Measurements from ENCODE around the gene CLCN1.

CLCN1 gene

GRCh38 chr7:143358626-143359025 is 42.7 kb downstream of the CLCN1 start:
- H3K4me1 ChIP-seq (ENCODE audit: control insufficient read depth in 1 of 2, insufficient read depth in 2 of 2, low read length in 2 of 2), result peaks cover 0 to 5% of the 10 kb centered on the region in 2 experiments
- H3K4me2 ChIP-seq (ENCODE audit: low read length), result no peak overlapping the region
- H3K9ac ChIP-seq (ENCODE audit: low read length), result no peak overlapping the region
- H2AFZ ChIP-seq (ENCODE audit: insufficient read depth, low read length, poor library complexity), result no peak overlapping the region
- H3K79me2 ChIP-seq (ENCODE audit: control insufficient read depth, insufficient read depth, low read length, poor library complexity), result no peaks in the 10 kb centered on the region
- no peaks in the 10 kb centered on the region for H3K79me1 ChIP-seq (ENCODE audit: low read length)
- H3K27me3 ChIP-seq (ENCODE audit: insufficient read depth, low read length), result peaks cover 38% of the 10 kb centered on the region
- no peak overlapping the region for H4K91ac ChIP-seq (ENCODE audit: low read depth, low read length)
- H4K8ac ChIP-seq (ENCODE audit: low read depth, low read length), result no peak overlapping the region
- H2AK5ac ChIP-seq (ENCODE audit: low read length), result no peak overlapping the region
- no peak overlapping the region for H3K27ac ChIP-seq (ENCODE audit: low read depth, low read length)
- no peak overlapping the region for H4K12ac ChIP-seq (ENCODE audit: low read depth, low read length)
- H2BK120ac ChIP-seq (ENCODE audit: insufficient read depth, low read length, poor library complexity), result no peak overlapping the region
- peaks cover 2% of the 10 kb centered on the region for H3K9me3 ChIP-seq (ENCODE audit: insufficient read depth, low read depth, low read length)
- WGBS (ENCODE audit: extremely low coverage, insufficient coverage, insufficient read length), result no CpG with 5 or more reads among the region's 12 CpGs
- no peak overlapping the region for H2BK5ac ChIP-seq (ENCODE audit: low read depth, low read length, poor library complexity)
- no peak overlapping the region for H3K23ac ChIP-seq (ENCODE audit: low read length)
- no peak for DNase-seq
- no peak overlapping the region for H2BK12ac ChIP-seq (ENCODE audit: low read length)
- H3K36me3 ChIP-seq (ENCODE audit: control insufficient read depth in 1 of 2, insufficient read depth in 2 of 2, low read length in 2 of 2), result no peaks in the 10 kb centered on the region
- no peak overlapping the region for H3K4me3 ChIP-seq (ENCODE audit: low read depth, low read length)
- H3K4ac ChIP-seq (ENCODE audit: low read depth, low read length), result no peak overlapping the region
- no peak overlapping the region for H3K18ac ChIP-seq (ENCODE audit: low read length)
- no peak overlapping the region for H3K14ac ChIP-seq (ENCODE audit: low read length)

- H3K4me2 ChIP-seq (ENCODE audit: low read length), result no peak overlapping the region
- no peak overlapping the region for H2BK5ac ChIP-seq (ENCODE audit: low read depth, low read length, poor library complexity)
- H2AFZ ChIP-seq (ENCODE audit: insufficient read depth, low read length, poor library complexity), result no peak overlapping the region
- no peak overlapping the region for H2BK120ac ChIP-seq (ENCODE audit: insufficient read depth, low read length, poor library complexity)
- H4K12ac ChIP-seq (ENCODE audit: low read depth, low read length), result no peak overlapping the region
- H3K27me3 ChIP-seq (ENCODE audit: insufficient read depth, low read length), result peaks cover 46% of the 10 kb centered on the region
- H3K14ac ChIP-seq (ENCODE audit: low read length), result no peak overlapping the region
- no peak overlapping the region for H3K23ac ChIP-seq (ENCODE audit: low read length)
- DNase-seq, result no peak
- H3K27ac ChIP-seq (ENCODE audit: low read depth, low read length), result no peak overlapping the region
- no peak overlapping the region for H2BK12ac ChIP-seq (ENCODE audit: low read length)
- H3K4me3 ChIP-seq (ENCODE audit: low read depth, low read length), result no peak overlapping the region
- H3K36me3 ChIP-seq (ENCODE audit: control insufficient read depth in 1 of 2, insufficient read depth in 2 of 2, low read length in 2 of 2), result no peaks in the 10 kb centered on the region
- no peak overlapping the region for H3K9ac ChIP-seq (ENCODE audit: low read length)
- H4K91ac ChIP-seq (ENCODE audit: low read depth, low read length), result no peak overlapping the region
- peaks cover 2% of the 10 kb centered on the region for H3K9me3 ChIP-seq (ENCODE audit: insufficient read depth, low read depth, low read length)
- H3K4me1 ChIP-seq (ENCODE audit: control insufficient read depth in 1 of 2, insufficient read depth in 2 of 2, low read length in 2 of 2), result peaks cover 0 to 5% of the 10 kb centered on the region in 2 experiments
- WGBS (ENCODE audit: extremely low coverage, insufficient coverage, insufficient read length), result no CpG with 5 or more reads among the region's 11 CpGs
- H3K4ac ChIP-seq (ENCODE audit: low read depth, low read length), result no peak overlapping the region
- H3K79me2 ChIP-seq (ENCODE audit: control insufficient read depth, insufficient read depth, low read length, poor library complexity), result no peaks in the 10 kb centered on the region
- no peaks in the 10 kb centered on the region for H3K79me1 ChIP-seq (ENCODE audit: low read length)
- no peak overlapping the region for H4K8ac ChIP-seq (ENCODE audit: low read depth, low read length)
- H2AK5ac ChIP-seq (ENCODE audit: low read length), result no peak overlapping the region
- H3K18ac ChIP-seq (ENCODE audit: low read length), result no peak overlapping the region
These were observed 44.0 kb downstream of the CLCN1 start for GRCh38 chr7:143359771-143360353.

GRCh38 chr7:143360788-143361551 is 45.1 kb downstream of the CLCN1 start:
- Histone ChIP-seq H2AK5ac (ENCODE audit: low read length) (no peak overlapping the region), H2BK12ac (ENCODE audit: low read length) (no peak overlapping the region), H3K9me3 (ENCODE audit: insufficient read depth, low read depth, low read length) (peaks cover 2% of the 10 kb centered on the region), H4K12ac (ENCODE audit: low read depth, low read length) (no peak overlapping the region), H3K36me3 (ENCODE audit: control insufficient read depth in 1 of 2, insufficient read depth in 2 of 2, low read length in 2 of 2) (no peaks in the 10 kb centered on the region), H3K79me2 (ENCODE audit: control insufficient read depth, insufficient read depth, low read length, poor library complexity) (no peaks in the 10 kb centered on the region), H4K91ac (ENCODE audit: low read depth, low read length) (no peak overlapping the region), H3K27ac (ENCODE audit: low read depth, low read length) (no peak overlapping the region), H2BK120ac (ENCODE audit: insufficient read depth, low read length, poor library complexity) (no peak overlapping the region), H4K8ac (ENCODE audit: low read depth, low read length) (no peak overlapping the region), H3K9ac (ENCODE audit: low read length) (no peak overlapping the region), H3K79me1 (ENCODE audit: low read length) (no peaks in the 10 kb centered on the region), H3K4me1 (ENCODE audit: control insufficient read depth in 1 of 2, insufficient read depth in 2 of 2, low read length in 2 of 2) (peaks cover 0 to 5% of the 10 kb centered on the region in 2 experiments), H3K4ac (ENCODE audit: low read depth, low read length) (no peak overlapping the region), H3K4me3 (ENCODE audit: low read depth, low read length) (no peak overlapping the region), H3K27me3 (ENCODE audit: insufficient read depth, low read length) (peaks cover 46% of the 10 kb centered on the region), H2AFZ (ENCODE audit: insufficient read depth, low read length, poor library complexity) (no peak overlapping the region), H3K4me2 (ENCODE audit: low read length) (no peak overlapping the region), H3K18ac (ENCODE audit: low read length) (no peak overlapping the region), H3K23ac (ENCODE audit: low read length) (no peak overlapping the region), H2BK5ac (ENCODE audit: low read depth, low read length, poor library complexity) (no peak overlapping the region), H3K14ac (ENCODE audit: low read length) (no peak overlapping the region)
- WGBS (ENCODE audit: extremely low coverage, insufficient coverage, insufficient read length), result no CpG with 5 or more reads among the region's 19 CpGs
- DNase-seq, result no peak

GRCh38 chr7:143361552-143362130 is 45.7 kb downstream of the CLCN1 start:
- Histone ChIP-seq H3K79me2 (ENCODE audit: control insufficient read depth, insufficient read depth, low read length, poor library complexity) (no peaks in the 10 kb centered on the region), H2BK120ac (ENCODE audit: insufficient read depth, low read length, poor library complexity) (no peak overlapping the region), H3K27ac (ENCODE audit: low read depth, low read length) (no peak overlapping the region), H4K91ac (ENCODE audit: low read depth, low read length) (no peak overlapping the region), H3K23ac (ENCODE audit: low read length) (no peak overlapping the region), H3K18ac (ENCODE audit: low read length) (no peak overlapping the region), H3K4me1 (ENCODE audit: control insufficient read depth in 1 of 2, insufficient read depth in 2 of 2, low read length in 2 of 2) (peaks cover 0 to 5% of the 10 kb centered on the region in 2 experiments), H4K12ac (ENCODE audit: low read depth, low read length) (no peak overlapping the region), H3K79me1 (ENCODE audit: low read length) (no peaks in the 10 kb centered on the region), H3K36me3 (ENCODE audit: control insufficient read depth in 1 of 2, insufficient read depth in 2 of 2, low read length in 2 of 2) (no peaks in the 10 kb centered on the region), H2BK5ac (ENCODE audit: low read depth, low read length, poor library complexity) (no peak overlapping the region), H4K8ac (ENCODE audit: low read depth, low read length) (no peak overlapping the region), H2BK12ac (ENCODE audit: low read length) (no peak overlapping the region), H3K4me2 (ENCODE audit: low read length) (peak overlapping the region; percentile 54), H2AK5ac (ENCODE audit: low read length) (no peak overlapping the region), H3K27me3 (ENCODE audit: insufficient read depth, low read length) (peaks cover 46% of the 10 kb centered on the region), H3K4ac (ENCODE audit: low read depth, low read length) (no peak overlapping the region), H3K14ac (ENCODE audit: low read length) (no peak overlapping the region), H3K9ac (ENCODE audit: low read length) (no peak overlapping the region), H3K4me3 (ENCODE audit: low read depth, low read length) (no peak overlapping the region), H2AFZ (ENCODE audit: insufficient read depth, low read length, poor library complexity) (no peak overlapping the region), H3K9me3 (ENCODE audit: insufficient read depth, low read depth, low read length) (peaks cover 2% of the 10 kb centered on the region)
- WGBS (ENCODE audit: extremely low coverage, insufficient coverage, insufficient read length), result no CpG with 5 or more reads among the region's 46 CpGs
- DNase-seq, result no peak
